ENCODE measurements around the gene LPP.

The LPP gene

GRCh38 chr3:188534633-188535032 is 380.7 kb downstream of the LPP start:
- Mint-ChIP-seq H3K4me1 (ENCODE audit: low read depth) (peaks cover 4% of the 10 kb centered on the region), H3K9me3 (no peaks in the 10 kb centered on the region), H3K27ac (no peak overlapping the region), H3K36me3 (ENCODE audit: low read depth) (peaks cover 6% of the 10 kb centered on the region), H3K4me3 (no peak overlapping the region), H3K27me3 (ENCODE audit: low read depth) (no peaks in the 10 kb centered on the region)
- DNase-seq (ENCODE audit: low spot score): no peak

GRCh38 chr3:188537606-188538005 is 383.6 kb downstream of the LPP start:
- Mint-ChIP-seq H3K27me3 (ENCODE audit: low read depth) (no peaks in the 10 kb centered on the region), H3K4me1 (ENCODE audit: low read depth) (peaks cover 4% of the 10 kb centered on the region), H3K36me3 (ENCODE audit: low read depth) (peaks cover 6% of the 10 kb centered on the region), H3K4me3 (no peak overlapping the region), H3K9me3 (no peaks in the 10 kb centered on the region), H3K27ac (no peak overlapping the region)
- no peak for DNase-seq (ENCODE audit: low spot score)

GRCh38 chr3:188539037-188539436 is 385.1 kb downstream of the LPP start:
- Mint-ChIP-seq H3K27ac (no peak overlapping the region), H3K36me3 (ENCODE audit: low read depth) (peaks cover 8% of the 10 kb centered on the region), H3K27me3 (ENCODE audit: low read depth) (no peaks in the 10 kb centered on the region), H3K4me3 (no peak overlapping the region), H3K9me3 (peaks cover 4% of the 10 kb centered on the region), H3K4me1 (ENCODE audit: low read depth) (no peaks in the 10 kb centered on the region)
- DNase-seq (ENCODE audit: low spot score): no peak

GRCh38 chr3:188539631-188540194 is 385.8 kb downstream of the LPP start:
- Mint-ChIP-seq H3K27ac (no peak overlapping the region), H3K4me1 (ENCODE audit: low read depth) (no peaks in the 10 kb centered on the region)

GRCh38 chr3:188542196-188542595 is 388.2 kb downstream of the LPP start:
- Mint-ChIP-seq H3K27me3 (ENCODE audit: low read depth) (no peaks in the 10 kb centered on the region), H3K36me3 (ENCODE audit: low read depth) (peaks cover 8% of the 10 kb centered on the region), H3K9me3 (peaks cover 4% of the 10 kb centered on the region), H3K4me3 (no peak overlapping the region), H3K27ac (no peak overlapping the region), H3K4me1 (ENCODE audit: low read depth) (no peaks in the 10 kb centered on the region)
- no peak for DNase-seq (ENCODE audit: low spot score)

More at GRCh38 chr3:188539631-188540194, 385.8 kb downstream of the LPP start:
- no peak overlapping the region for H3K4me3 Mint-ChIP-seq
- DNase-seq (ENCODE audit: low spot score): no peak
- H3K9me3 Mint-ChIP-seq: peaks cover 4% of the 10 kb centered on the region
- H3K27me3 Mint-ChIP-seq (ENCODE audit: low read depth): no peaks in the 10 kb centered on the region
- peaks cover 8% of the 10 kb centered on the region for H3K36me3 Mint-ChIP-seq (ENCODE audit: low read depth)

- Mint-ChIP-seq H3K9me3 (peaks cover 4% of the 10 kb centered on the region), H3K27me3 (ENCODE audit: low read depth) (no peaks in the 10 kb centered on the region), H3K36me3 (ENCODE audit: low read depth) (peaks cover 6% of the 10 kb centered on the region), H3K4me3 (no peak overlapping the region), H3K27ac (no peak overlapping the region), H3K4me1 (ENCODE audit: low read depth) (no peaks in the 10 kb centered on the region)
- no peak for DNase-seq (ENCODE audit: low spot score)
Measured at GRCh38 chr3:188544012-188544411, 390.1 kb downstream of the LPP start.

- H3K36me3 Mint-ChIP-seq (ENCODE audit: low read depth): peaks cover 3% of the 10 kb centered on the region
- no peak overlapping the region for H3K27ac Mint-ChIP-seq
- no peak overlapping the region for H3K4me3 Mint-ChIP-seq
- no peaks in the 10 kb centered on the region for H3K4me1 Mint-ChIP-seq (ENCODE audit: low read depth)
- H3K9me3 Mint-ChIP-seq: peaks cover 4% of the 10 kb centered on the region
- H3K27me3 Mint-ChIP-seq (ENCODE audit: low read depth): no peaks in the 10 kb centered on the region
- no peak for DNase-seq (ENCODE audit: low spot score)
Measured at GRCh38 chr3:188546835-188547670, 393.1 kb downstream of the LPP start.

- peak; percentile 52 for DNase-seq (ENCODE audit: low spot score)
- H3K36me3 Mint-ChIP-seq (ENCODE audit: low read depth): no peaks in the 10 kb centered on the region
- H3K27ac Mint-ChIP-seq: no peak overlapping the region
- peaks cover 14% of the 10 kb centered on the region for H3K4me1 Mint-ChIP-seq (ENCODE audit: low read depth)
- H3K9me3 Mint-ChIP-seq: no peaks in the 10 kb centered on the region
- no peaks in the 10 kb centered on the region for H3K27me3 Mint-ChIP-seq (ENCODE audit: low read depth)
- H3K4me3 Mint-ChIP-seq: peak overlapping the region; percentile 6
Measured at GRCh38 chr3:188553569-188553968, 399.6 kb downstream of the LPP start.

GRCh38 chr3:188554404-188554803 is 400.4 kb downstream of the LPP start:
- Mint-ChIP-seq H3K27ac (no peak overlapping the region), H3K4me3 (no peak overlapping the region), H3K27me3 (ENCODE audit: low read depth) (no peaks in the 10 kb centered on the region), H3K4me1 (ENCODE audit: low read depth) (peaks cover 16% of the 10 kb centered on the region), H3K36me3 (ENCODE audit: low read depth) (no peaks in the 10 kb centered on the region), H3K9me3 (no peaks in the 10 kb centered on the region)
- no peak for DNase-seq (ENCODE audit: low spot score)

- H3K4me1 Mint-ChIP-seq (ENCODE audit: low read depth): peaks cover 22% of the 10 kb centered on the region
- H3K27ac Mint-ChIP-seq: no peak overlapping the region
- peaks cover 3% of the 10 kb centered on the region for H3K36me3 Mint-ChIP-seq (ENCODE audit: low read depth)
- no peak overlapping the region for H3K4me3 Mint-ChIP-seq
- no peaks in the 10 kb centered on the region for H3K27me3 Mint-ChIP-seq (ENCODE audit: low read depth)
- DNase-seq (ENCODE audit: low spot score): no peak
- H3K9me3 Mint-ChIP-seq: no peaks in the 10 kb centered on the region
Measured at GRCh38 chr3:188557235-188557634, 403.3 kb downstream of the LPP start.

- no peak for DNase-seq (ENCODE audit: low spot score)
- Mint-ChIP-seq H3K4me3 (no peak overlapping the region), H3K4me1 (ENCODE audit: low read depth) (peaks cover 17% of the 10 kb centered on the region), H3K27me3 (ENCODE audit: low read depth) (no peaks in the 10 kb centered on the region), H3K36me3 (ENCODE audit: low read depth) (peaks cover 3% of the 10 kb centered on the region), H3K27ac (no peak overlapping the region), H3K9me3 (no peaks in the 10 kb centered on the region)
Measured at GRCh38 chr3:188558343-188559071, 404.6 kb downstream of the LPP start.

GRCh38 chr3:188559072-188559429 is 405.1 kb downstream of the LPP start:
- Mint-ChIP-seq H3K9me3 (no peaks in the 10 kb centered on the region), H3K27me3 (ENCODE audit: low read depth) (no peaks in the 10 kb centered on the region), H3K4me3 (no peak overlapping the region), H3K4me1 (ENCODE audit: low read depth) (peaks cover 13% of the 10 kb centered on the region), H3K36me3 (ENCODE audit: low read depth) (peaks cover 3% of the 10 kb centered on the region), H3K27ac (no peak overlapping the region)
- no peak for DNase-seq (ENCODE audit: low spot score)

- H3K4me3 Mint-ChIP-seq: no peak overlapping the region
- H3K27me3 Mint-ChIP-seq (ENCODE audit: low read depth): no peaks in the 10 kb centered on the region
- no peaks in the 10 kb centered on the region for H3K9me3 Mint-ChIP-seq
- peaks cover 13% of the 10 kb centered on the region for H3K4me1 Mint-ChIP-seq (ENCODE audit: low read depth)
- DNase-seq (ENCODE audit: low spot score): no peak
- H3K36me3 Mint-ChIP-seq (ENCODE audit: low read depth): peaks cover 3% of the 10 kb centered on the region
- no peak overlapping the region for H3K27ac Mint-ChIP-seq
Measured at GRCh38 chr3:188559856-188560255, 405.9 kb downstream of the LPP start.

GRCh38 chr3:188562144-188562543 is 408.2 kb downstream of the LPP start:
- Mint-ChIP-seq H3K27ac (no peak overlapping the region), H3K4me1 (ENCODE audit: low read depth) (peaks cover 13% of the 10 kb centered on the region), H3K36me3 (ENCODE audit: low read depth) (peaks cover 3% of the 10 kb centered on the region), H3K4me3 (no peak overlapping the region), H3K27me3 (ENCODE audit: low read depth) (no peaks in the 10 kb centered on the region), H3K9me3 (no peaks in the 10 kb centered on the region)
- DNase-seq (ENCODE audit: low spot score): no peak
